CD4-positive, alpha-beta T cell (primary cell): Measurements from ENCODE around the gene GTSF1L. TPM values are rescaled to one million over a fixed set of nuclear protein-coding genes. Genes with fewer than 3 reads are reported as not detected.

Source experiments
- ATAC-seq: fragments of 200-7000 bp; cut with Tn5 transposase; one replicate; pipeline ENCODE4 v1.10.0; 2022; ENCODE audit warnings: mild to moderate bottlenecking; ENCODE audit not compliant: poor library complexity
- CTCF ChIA-PET: fragments of 350-600 bp; sonication (Branson Sonifier 250); formaldehyde crosslinking; loops from one replicate; lab custom pipeline; 2021; ENCODE audit warnings: antibody characterized with exemption, inconsistent platforms; lab: Charles Lee
- POLR2A ChIA-PET: fragments of 350-600 bp; sonication (Branson Sonifier 250); formaldehyde crosslinking; loops from one replicate; lab custom pipeline; 2021; ENCODE audit warnings: antibody characterized with exemption, inconsistent platforms; lab: Charles Lee
- DNase-seq, 14 experiments: peaks; one replicate each; pipeline ENCODE4 v3.0.0-alpha.2; 2013 to 2020; ENCODE audit warnings: mixed read lengths in 2 of 14
- H3K27ac ChIP-seq, 2 donors: one replicate each; pipeline versions ENCODE4 v1.5.1 to v1.7.0; 2013; ENCODE audit warnings: low read length in 2 of 2, low read depth in 1 of 2, mild to moderate bottlenecking in 1 of 2
- H3K27me3 ChIP-seq, 2 experiments: 1 replicate in 1 of 2; 2 replicates in 1 of 2; pipeline versions ENCODE4 v1.6.1 to v1.7.0; 2013; ENCODE audit warnings: low read length in 2 of 2, control low read depth in 1 of 2, mild to moderate bottlenecking in 1 of 2, moderate library complexity in 1 of 2; ENCODE audit not compliant: insufficient read depth in 2 of 2, control insufficient read depth in 1 of 2
- H3K36me3 ChIP-seq: one replicate; pipeline ENCODE4 v1.6.1; 2013; ENCODE audit warnings: low read length, control low read depth; ENCODE audit not compliant: insufficient read depth
- H3K4me1 ChIP-seq: one replicate; pipeline ENCODE4 v1.6.1; 2013; ENCODE audit warnings: low read length, control low read depth; ENCODE audit not compliant: insufficient read depth
- H3K4me3 ChIP-seq: one replicate; pipeline ENCODE4 v1.5.1; 2013; ENCODE audit warnings: mild to moderate bottlenecking, low read length, moderate library complexity
- H3K9me3 ChIP-seq, 2 experiments: 1 replicate in 1 of 2; 2 replicates in 1 of 2; pipeline versions ENCODE4 v1.6.1 to v1.7.0; 2013; ENCODE audit warnings: low read length in 2 of 2, mild to moderate bottlenecking in 2 of 2, control low read depth in 1 of 2, moderate library complexity in 1 of 2; ENCODE audit not compliant: control insufficient read depth in 1 of 2, insufficient read depth in 1 of 2
- H3K27ac Mint-ChIP-seq: one replicate; pipeline ENCODE4 v1.8.0; 2020; ENCODE audit warnings: mixed read lengths
- H3K27me3 Mint-ChIP-seq: one replicate; pipeline ENCODE4 v1.8.0; 2021; ENCODE audit warnings: mixed read lengths
- H3K36me3 Mint-ChIP-seq: one replicate; pipeline ENCODE4 v1.8.0; 2021; ENCODE audit warnings: low read depth, mixed read lengths
- H3K4me1 Mint-ChIP-seq: one replicate; pipeline ENCODE4 v1.8.0; 2021; ENCODE audit warnings: low read depth, mixed read lengths
- H3K4me3 Mint-ChIP-seq: one replicate; pipeline ENCODE4 v1.8.0; 2020; ENCODE audit warnings: mild to moderate bottlenecking, mixed read lengths
- H3K9me3 Mint-ChIP-seq: one replicate; pipeline ENCODE4 v1.8.0; 2020; ENCODE audit warnings: mixed read lengths
- intact Hi-C, 2 experiments: fragments of 100-400 bp; cut with DNase I in 1 of 2; cut with micrococcal nuclease in 1 of 2; formaldehyde crosslinking; loops; one replicate each; pipeline versions ENCODE4 v1.15.1 to v1.9.0; 2023 to 2025; cut with DNase I, micrococcal nuclease
- polyA plus RNA-seq, 2 donors: library from polyadenylated mRNA; unstranded; fragments of 120-200 nt; gene quantifications; one replicate each; pipeline ENCODE4 v1.2.1, GENCODE V29; 2013
- total RNA-seq, 174 experiments: library from RNA in 2 of 174; stranded (reverse) in 2 of 174; gene quantifications; one replicate each; pipeline ENCODE4 v1.2.3 and lab custom pipeline; 2021 to 2026
- TF ChIP-seq, protein P1 (sequence below): fragments of 200-600 bp; IDR thresholded peaks from one replicate; pipeline ENCODE4 v1.8.0; 2022; ENCODE audit warnings: antibody characterized with exemption, mild to moderate bottlenecking

GTSF1L gene
- total RNA-seq: not detected
- polyA plus RNA-seq (2013, experiment 1 of 2): 0.35 TPM
- 0.35 TPM for polyA plus RNA-seq (2013, experiment 2 of 2)
- total RNA-seq (lab: John Stamatoyannopoulos, UW): 0 to 0.61 (median 0.09) reads per million in 172 experiments

- intact Hi-C loops: no loop called here
- Mint-ChIP-seq H3K9me3 (peaks cover 4% of the 10 kb centered on the region), H3K4me1 (peaks cover 67% of the 10 kb centered on the region), H3K27me3 (no peaks in the 10 kb centered on the region), H3K36me3 (no peaks in the 10 kb centered on the region), H3K4me3 (no peak within 1 kb of the TSS), H3K27ac (peak within 1 kb of the TSS; percentile 75)
- no peak for ATAC-seq
- Histone ChIP-seq H3K27me3 (no peaks in the 10 kb centered on the region), H3K36me3 (no peaks in the 10 kb centered on the region), H3K4me3 (no peak within 1 kb of the TSS), H3K9me3 (peaks cover 0 to 7% of the 10 kb centered on the region in 2 experiments), H3K4me1 (peaks cover 35% of the 10 kb centered on the region), H3K27ac (no peak within 1 kb of the TSS)
- ChIA-PET POLR2A (no interaction called here), CTCF (interaction anchor here (1.1 kb wide), 1 partner anchor 8 kb away, joined by 6 read pairs; no protein-coding TSS in a partner anchor)
- TF ChIP-seq, protein P1, sequence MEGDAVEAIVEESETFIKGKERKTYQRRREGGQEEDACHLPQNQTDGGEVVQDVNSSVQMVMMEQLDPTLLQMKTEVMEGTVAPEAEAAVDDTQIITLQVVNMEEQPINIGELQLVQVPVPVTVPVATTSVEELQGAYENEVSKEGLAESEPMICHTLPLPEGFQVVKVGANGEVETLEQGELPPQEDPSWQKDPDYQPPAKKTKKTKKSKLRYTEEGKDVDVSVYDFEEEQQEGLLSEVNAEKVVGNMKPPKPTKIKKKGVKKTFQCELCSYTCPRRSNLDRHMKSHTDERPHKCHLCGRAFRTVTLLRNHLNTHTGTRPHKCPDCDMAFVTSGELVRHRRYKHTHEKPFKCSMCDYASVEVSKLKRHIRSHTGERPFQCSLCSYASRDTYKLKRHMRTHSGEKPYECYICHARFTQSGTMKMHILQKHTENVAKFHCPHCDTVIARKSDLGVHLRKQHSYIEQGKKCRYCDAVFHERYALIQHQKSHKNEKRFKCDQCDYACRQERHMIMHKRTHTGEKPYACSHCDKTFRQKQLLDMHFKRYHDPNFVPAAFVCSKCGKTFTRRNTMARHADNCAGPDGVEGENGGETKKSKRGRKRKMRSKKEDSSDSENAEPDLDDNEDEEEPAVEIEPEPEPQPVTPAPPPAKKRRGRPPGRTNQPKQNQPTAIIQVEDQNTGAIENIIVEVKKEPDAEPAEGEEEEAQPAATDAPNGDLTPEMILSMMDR: no peak
- no peak for DNase-seq
These were observed at the start of gene GTSF1L for GRCh38 chr20:43726811-43727338. Gene GTSF1L, minus strand, starts transcription at chr20:43727002. Its CDS starts 308 bp downstream, at chr20:43726694.

DNA sequence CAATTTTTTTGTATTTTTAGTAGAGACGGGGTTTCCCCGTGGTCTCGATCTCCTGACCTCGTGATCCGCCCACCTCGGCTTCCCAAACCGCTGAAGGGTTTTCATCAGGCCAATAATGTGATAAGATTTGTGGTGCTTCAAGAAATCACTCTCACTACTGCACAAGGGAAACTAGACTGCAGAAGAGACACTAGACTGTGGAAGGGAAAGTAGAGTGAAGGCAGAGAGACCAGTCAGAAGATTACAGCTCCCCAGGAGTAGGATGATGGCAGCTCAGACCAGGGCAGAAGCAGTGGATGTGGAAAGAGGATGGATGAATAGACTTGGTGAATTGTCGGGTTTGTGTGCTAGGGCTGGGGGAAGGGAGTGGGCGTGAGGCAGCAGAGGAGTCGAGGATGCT lies 48.0 kb upstream of the GTSF1L start:
- H3K27ac Mint-ChIP-seq: no peak overlapping the region
- intact Hi-C loops: no loop called here
- CTCF ChIA-PET: interaction anchor here (0.7 kb wide), 1 partner anchor 51 kb away, joined by 4 read pairs; no protein-coding TSS in a partner anchor

GRCh38 chr20:43771503-43772190 lies 44.8 kb upstream of the GTSF1L start:
- Histone ChIP-seq H3K9me3 (no peaks in the 10 kb centered on the region), H3K27ac (no peak overlapping the region), H3K4me1 (no peaks in the 10 kb centered on the region), H3K36me3 (no peaks in the 10 kb centered on the region), H3K27me3 (no peaks in the 10 kb centered on the region), H3K4me3 (no peak overlapping the region)
- intact Hi-C loops: no loop called here
- CTCF ChIA-PET: no interaction called here
- Mint-ChIP-seq H3K36me3 (no peaks in the 10 kb centered on the region), H3K27ac (no peak overlapping the region), H3K4me1 (no peaks in the 10 kb centered on the region), H3K27me3 (peaks cover 16% of the 10 kb centered on the region), H3K4me3 (no peak overlapping the region), H3K9me3 (no peaks in the 10 kb centered on the region)
- no peak for DNase-seq
- TF ChIP-seq, protein P1: no peak
- ATAC-seq: no peak
- POLR2A ChIA-PET: no interaction called here

More for the DNA sequence above, 48.0 kb upstream of the GTSF1L start:
- Histone ChIP-seq H3K4me3 (no peak overlapping the region), H3K27ac (no peak overlapping the region), H3K36me3 (no peaks in the 10 kb centered on the region), H3K4me1 (no peaks in the 10 kb centered on the region), H3K9me3 (peaks cover 0 to 12% of the 10 kb centered on the region in 2 experiments), H3K27me3 (peaks cover 0 to 3% of the 10 kb centered on the region in 2 experiments)
- H3K4me3 Mint-ChIP-seq: no peak overlapping the region
- DNase-seq: no peak
- peaks cover 3% of the 10 kb centered on the region for H3K9me3 Mint-ChIP-seq
- TF ChIP-seq, protein P1: no peak
- H3K36me3 Mint-ChIP-seq: no peaks in the 10 kb centered on the region
- POLR2A ChIA-PET: no interaction called here
- peaks cover 12% of the 10 kb centered on the region for H3K27me3 Mint-ChIP-seq
- ATAC-seq: no peak
- H3K4me1 Mint-ChIP-seq: no peaks in the 10 kb centered on the region
